GM12872 (cell line): ENCODE data around the gene DTYMK.

ENCODE experiments used
- TF ChIP-seq, protein P1 (sequence below): IDR thresholded peaks from 3 replicates; pipeline ENCODE4 v1.5.1; 2011; ENCODE audit warnings: low read depth, mild to moderate bottlenecking, low read length, moderate library complexity; ENCODE audit not compliant: insufficient read depth

Gene DTYMK

DNA sequence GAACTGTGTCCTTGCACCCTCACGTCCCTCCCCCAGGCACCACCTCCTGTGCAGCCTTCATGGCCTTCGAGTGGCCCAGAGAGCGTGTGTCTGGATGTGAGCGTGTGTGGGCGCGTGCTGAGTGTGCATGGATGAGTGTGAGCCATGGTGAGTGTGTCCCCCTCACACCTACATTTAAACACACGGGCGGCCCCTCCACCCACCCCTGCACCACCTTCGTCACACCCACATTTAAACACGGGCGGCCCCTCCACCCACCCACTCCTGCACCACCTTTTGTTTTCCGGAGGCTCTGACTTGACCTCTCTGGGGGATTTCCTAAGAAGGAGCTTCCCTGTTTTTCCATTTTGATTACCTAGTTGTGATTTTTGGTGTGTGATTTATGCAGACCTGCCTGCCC, 17.8 kb downstream of the DTYMK start:
- TF ChIP-seq, protein P1, sequence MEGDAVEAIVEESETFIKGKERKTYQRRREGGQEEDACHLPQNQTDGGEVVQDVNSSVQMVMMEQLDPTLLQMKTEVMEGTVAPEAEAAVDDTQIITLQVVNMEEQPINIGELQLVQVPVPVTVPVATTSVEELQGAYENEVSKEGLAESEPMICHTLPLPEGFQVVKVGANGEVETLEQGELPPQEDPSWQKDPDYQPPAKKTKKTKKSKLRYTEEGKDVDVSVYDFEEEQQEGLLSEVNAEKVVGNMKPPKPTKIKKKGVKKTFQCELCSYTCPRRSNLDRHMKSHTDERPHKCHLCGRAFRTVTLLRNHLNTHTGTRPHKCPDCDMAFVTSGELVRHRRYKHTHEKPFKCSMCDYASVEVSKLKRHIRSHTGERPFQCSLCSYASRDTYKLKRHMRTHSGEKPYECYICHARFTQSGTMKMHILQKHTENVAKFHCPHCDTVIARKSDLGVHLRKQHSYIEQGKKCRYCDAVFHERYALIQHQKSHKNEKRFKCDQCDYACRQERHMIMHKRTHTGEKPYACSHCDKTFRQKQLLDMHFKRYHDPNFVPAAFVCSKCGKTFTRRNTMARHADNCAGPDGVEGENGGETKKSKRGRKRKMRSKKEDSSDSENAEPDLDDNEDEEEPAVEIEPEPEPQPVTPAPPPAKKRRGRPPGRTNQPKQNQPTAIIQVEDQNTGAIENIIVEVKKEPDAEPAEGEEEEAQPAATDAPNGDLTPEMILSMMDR = no peak

DNA sequence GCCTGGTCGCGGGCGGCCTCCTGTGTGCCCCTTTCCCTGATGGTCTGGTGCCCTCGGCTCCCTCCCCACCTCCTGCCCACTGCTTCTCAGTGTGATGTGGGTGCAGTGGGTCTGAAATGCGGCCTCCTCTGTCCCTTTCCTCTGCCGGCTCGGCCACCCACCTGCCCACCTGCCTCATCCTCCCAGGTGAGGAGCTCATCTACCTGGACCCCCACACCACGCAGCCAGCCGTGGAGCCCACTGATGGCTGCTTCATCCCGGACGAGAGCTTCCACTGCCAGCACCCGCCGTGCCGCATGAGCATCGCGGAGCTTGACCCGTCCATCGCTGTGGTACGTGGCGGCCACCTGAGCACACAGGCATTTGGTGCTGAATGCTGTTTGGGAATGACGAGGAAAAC, 18.3 kb downstream of the DTYMK start:
- TF ChIP-seq, protein P1 = no peak

DNA sequence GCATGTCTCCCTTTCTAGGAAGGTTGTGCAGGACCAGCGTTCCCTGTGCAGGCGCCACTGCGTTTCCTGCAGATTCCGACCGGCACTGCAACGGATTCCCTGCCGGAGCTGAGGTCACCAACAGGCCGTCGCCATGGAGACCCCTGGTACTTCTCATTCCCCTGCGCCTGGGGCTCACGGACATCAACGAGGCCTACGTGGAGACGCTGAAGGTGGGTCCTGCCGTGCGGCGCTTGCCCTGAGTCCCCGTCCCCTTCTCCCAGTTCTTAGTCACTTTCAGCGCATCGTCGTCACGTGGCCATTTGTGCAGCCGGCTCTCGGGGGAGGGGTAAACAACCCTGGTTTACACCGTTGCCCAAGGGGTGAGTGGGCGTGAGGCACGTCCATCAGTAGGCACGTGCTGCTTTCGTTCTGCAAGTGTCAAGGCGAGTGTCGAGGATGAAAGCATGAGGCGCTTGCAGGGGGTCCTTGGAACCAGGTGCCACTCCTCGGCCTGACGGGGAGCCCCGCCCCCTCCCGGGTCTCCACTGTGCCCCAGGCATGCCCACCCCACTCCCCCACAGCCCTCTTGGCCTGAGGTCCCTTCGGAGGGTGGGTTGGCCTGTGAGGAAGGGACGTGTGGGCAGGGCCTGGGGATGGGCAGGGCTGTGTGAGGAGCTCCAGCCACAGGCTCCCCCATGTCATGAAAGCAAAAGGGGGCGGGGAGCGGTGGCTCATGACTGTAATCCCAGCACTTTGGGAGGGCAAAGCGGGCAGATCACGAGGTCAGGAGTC, 19.8 kb downstream of the DTYMK start:
- TF ChIP-seq, protein P1 = no peak

DNA sequence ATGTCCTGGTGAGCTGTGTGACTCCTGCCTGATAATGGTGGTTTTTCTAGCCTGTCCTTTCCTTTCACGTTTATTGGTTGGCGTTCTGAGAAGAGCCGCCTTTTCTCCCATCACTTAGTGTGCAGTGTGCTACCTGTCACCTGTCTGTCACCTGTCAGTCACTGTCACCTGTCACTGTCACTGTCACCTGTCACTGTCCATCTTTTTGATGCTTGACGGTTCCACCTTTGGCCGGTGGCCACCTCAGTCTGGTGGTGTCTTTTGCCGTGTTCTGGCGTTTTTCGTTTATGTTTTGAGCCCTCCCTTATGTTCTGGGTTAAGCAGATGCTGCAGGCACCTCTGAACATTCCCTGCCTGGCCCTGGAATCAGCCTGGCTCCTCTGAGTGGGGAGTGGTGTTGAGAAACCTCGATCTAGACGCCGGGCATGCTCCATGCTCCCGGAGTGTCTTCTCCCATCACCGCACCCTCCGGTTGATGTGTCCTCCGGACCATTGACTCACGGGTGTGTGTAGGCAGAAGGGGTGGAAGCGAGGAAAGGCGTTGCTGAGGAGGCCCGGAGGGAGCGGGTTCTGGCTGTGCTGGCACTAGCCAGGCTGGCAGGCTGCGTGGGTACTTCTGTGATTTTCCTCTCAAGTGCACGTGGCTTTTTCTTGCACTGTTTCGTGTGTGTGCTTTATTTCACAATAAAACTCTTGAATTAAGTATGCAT, 20.7 kb downstream of the DTYMK start:
- TF ChIP-seq, protein P1 = no peak

DNA sequence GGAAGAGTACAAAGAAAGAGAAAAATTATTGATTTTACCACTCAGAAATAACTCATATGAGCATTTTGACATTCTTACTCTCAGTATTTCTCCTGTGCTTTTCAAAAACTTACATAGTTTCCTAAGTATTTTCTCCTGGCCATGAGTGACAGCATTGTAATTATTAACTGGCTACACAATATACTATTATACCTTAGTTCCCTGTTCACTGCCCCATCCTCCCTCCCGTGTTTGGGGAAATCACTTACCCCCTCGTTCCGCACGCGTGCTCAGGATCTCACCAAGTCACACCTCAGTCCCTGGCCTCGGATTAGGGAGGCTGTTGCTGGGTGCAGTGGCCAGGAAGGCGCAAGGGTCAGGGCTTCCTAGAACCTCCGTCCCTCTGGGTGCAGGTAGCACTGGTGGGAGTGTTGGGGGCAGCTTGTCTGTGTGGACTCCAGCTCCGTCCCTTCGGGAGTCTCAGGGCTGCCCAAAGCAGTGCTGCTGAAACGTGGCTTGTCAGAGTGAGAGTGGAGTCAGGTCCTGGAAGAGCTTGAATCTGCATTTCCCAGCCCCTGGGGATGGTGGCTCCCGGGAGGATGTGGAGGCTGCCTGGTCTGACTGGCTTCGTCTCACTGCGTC, 25.9 kb downstream of the DTYMK start:
- TF ChIP-seq, protein P1 = no peak

DNA sequence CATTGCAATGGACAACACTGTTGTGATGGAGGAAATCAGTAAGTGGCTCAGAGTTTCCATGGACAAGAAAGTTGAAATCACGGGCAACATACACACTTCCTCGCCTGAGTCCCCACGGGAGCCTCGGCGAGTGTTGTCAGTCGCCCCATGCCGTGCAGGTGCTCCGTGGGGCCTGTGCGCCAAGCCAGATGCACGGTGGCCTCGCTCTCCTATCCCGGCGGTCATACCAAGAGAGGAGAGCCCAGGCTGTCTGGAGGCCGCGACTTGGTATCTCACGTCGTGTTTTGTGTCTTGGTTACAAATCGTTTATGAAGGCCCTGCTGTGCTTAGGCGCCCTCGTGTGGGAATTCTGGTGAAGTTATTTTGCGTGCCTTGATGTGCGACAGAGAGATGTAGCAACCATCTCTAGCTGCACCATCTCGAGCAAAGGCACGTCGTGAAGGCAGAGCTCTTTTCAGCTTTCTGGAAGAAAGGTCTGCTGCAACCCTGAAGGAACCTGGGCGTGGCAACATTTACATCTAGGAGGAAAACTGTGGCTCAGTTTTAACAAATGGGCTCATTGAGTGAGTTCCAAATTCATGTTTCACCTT, 27.4 kb downstream of the DTYMK start:
- TF ChIP-seq, protein P1 = peak; percentile 68

DNA sequence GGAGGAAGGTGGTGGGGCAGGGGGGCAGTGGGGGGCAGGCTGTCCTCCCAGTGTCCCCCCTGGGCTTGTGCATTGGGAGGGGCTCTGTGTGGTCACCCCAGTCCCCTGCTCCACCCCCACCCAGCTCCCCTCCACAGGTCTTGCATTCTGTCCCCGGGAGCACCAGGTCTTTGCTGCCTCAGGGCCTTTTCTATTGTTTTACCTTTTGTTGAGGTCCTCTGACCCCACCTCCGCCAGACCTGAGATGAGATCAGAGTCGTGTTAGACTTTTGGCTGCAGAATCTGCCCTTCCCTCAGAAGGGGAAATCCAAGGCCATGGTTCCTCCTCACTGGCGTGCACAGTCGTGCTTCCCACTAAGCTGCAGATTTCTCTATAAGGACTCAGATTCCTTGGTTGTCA, 28.3 kb downstream of the DTYMK start:
- TF ChIP-seq, protein P1 = no peak
